Activated T-cell treated with anti-CD3 and anti-CD28 coated beads, Interleukin-2, amount 50 U/mL, for 48 hours (primary cell): ENCODE data around the gene PCLO.
"Not testable (repeated sequence)": the region's sequence is repeated elsewhere in the genome, so short reads cannot be mapped to it uniquely, and the experiment has no call there.

Source experiments
- DNase-seq, 2 experiments: peaks; one replicate each; pipeline ENCODE4 v3.0.0-alpha.2; 2020

PCLO gene

DNA sequence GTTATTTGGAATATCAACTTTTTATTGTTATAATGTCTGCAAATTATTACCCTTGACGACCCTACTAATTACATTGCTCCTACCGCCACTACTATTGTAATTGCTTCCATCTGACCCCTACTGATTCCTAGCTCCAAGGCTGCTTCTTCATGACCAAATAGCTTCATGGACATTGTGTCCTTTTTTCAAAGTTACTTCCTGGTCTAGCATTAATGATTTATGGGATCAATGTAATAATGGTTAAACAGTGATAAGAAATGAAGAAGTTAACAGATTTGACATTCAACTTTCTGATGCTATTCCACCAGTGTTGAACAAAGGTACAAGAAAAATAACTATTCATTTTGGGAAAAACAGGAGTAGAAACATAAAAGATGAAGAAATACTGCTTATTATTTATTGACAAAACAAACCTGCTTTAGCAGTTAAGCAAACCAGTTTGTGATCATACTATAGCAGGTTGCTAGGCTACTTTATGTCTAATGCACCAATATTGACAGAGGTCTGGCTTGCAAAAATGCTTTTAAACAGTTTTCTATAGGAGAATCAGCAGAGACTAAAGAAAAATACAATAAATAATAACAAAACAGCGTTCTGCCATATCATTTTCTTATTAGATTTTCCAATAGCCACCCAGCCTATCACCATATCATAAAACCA is 125.8 kb downstream of the PCLO start:
- DNase-seq = no peak

DNA sequence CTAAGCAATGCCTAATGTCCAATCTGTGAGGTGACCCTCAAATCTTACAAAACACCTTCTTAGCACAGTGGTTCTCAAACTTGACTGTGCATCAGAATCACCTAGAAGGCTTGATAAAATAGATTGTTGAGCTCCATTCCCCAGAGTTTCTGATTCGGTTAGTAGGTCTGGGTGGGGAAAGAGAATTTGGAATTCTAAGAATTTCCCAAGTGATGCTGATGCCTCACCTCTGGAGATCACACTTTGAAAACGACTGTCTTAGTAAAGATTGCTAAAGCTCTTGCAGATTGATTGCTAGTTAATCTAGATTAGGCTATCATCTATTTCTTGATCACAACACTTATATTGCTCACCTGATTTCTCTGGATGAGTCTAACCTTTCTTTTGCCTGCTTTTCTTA is 126.6 kb downstream of the PCLO start:
- no peak for DNase-seq

DNA sequence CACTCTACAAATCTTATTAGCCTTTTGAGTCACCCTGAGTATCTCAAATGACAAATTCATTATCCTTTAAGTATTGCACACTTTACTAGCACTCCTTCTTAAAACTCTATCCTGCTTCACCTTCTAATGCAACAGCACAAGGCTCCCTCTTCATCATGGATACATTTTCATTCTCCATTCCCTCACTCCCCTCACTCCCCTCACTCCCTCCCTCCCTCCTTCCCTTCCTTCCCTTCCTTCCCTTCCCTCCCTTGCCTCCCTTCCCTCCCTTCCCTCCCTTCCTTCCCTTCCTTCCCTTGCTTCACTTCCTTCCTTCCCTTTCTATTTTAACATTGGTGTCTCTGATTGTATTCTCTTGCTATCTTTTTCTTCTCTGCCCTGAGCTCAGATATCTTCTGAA is 130.5 kb downstream of the PCLO start:
- DNase-seq = no peak

DNA sequence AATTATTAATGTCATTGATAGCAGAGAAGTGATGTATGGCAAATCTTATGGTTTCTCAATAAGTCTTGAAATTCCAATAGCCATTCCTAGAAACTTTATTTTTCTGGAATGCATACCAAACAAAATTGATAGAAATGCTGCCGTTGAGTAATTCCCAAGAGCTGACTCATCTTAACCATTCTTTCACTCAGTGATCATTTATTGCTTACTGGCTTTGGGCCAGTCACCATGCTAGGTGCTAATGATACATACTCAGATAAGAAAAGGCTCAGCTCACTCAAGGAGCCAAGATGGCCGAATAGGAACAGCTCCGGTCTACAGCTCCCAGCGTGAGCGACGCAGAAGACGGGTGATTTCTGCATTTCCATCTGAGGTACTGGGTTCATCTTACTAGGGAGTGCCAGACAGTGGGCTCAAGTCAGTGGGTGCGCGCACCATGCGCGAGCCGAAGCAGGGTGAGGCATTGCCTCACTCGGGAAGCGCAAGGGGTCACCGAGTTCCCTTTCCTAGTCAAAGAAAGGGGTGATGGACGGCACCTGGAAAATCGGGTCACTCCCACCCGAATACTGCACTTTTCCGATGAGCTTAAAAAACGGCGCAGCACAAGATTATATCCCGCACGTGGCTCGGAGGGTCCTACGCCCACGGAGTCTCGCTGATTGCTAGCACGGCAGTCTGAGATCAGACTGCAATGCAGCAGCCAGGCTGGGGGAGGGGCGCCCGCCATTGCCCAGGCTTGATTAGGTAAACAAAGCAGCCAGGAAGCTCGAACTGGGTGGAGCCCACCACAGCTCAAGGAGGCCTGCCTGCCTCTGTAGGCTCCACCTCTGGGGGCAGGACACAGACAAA is 138.6 kb downstream of the PCLO start:
- DNase-seq = not testable (repeated sequence)

DNA sequence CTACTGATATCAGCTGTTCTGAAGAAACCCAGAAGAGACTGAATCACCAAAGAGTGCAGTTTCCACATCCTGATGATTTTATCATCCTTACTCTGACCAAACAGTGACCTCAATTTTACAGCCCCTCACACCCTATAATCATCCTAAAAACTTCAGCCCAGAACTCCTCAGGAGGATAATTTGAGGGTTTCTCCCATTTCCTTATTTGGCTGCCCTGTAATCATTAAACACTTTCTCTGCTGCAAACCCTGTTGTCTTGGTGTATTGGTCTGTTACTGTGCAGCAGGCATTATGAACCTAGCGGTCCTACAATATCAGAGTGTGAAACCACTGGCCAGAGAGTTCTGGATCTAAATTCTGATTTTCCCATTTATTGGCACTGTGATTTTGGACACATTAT is 141.7 kb downstream of the PCLO start:
- no peak for DNase-seq

DNA sequence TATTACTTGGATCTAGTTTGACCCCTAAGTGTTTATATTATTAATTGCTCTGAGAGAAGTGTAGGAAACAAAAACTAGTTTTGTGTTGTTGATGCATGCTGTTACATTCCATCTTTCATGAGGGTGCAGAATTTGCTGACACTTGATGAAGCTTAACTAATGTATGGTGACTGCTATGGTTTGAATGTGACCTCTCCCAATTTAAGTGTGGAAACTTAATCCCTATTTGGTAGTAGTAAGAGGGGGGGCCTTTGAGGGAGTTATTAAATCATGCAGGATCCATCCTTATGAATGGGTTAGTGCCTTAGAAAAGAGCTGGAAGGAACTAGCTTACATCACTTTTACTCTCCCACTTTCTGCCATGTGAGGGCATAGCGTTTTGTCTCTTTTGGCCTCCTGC is 142.5 kb downstream of the PCLO start:
- no peak for DNase-seq

DNA sequence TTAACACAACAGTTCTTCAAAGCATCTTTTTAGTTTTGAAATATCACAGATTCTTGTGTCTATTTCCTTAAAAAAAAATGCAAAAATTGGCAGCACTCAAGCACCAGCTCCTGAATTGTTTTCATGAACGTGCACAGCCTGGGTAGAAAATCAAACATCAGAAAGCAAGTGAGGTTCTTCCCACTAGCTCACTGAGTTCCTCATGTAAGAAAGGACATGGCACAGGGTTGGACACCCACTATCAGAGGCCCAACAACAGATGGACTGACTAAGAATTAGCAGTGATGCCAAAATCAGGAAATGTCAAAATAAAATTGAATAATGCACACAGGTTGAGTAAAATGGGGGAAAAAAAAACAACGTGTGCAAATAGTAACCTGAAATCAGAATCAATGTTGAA is 146.8 kb downstream of the PCLO start:
- no peak for DNase-seq

DNA sequence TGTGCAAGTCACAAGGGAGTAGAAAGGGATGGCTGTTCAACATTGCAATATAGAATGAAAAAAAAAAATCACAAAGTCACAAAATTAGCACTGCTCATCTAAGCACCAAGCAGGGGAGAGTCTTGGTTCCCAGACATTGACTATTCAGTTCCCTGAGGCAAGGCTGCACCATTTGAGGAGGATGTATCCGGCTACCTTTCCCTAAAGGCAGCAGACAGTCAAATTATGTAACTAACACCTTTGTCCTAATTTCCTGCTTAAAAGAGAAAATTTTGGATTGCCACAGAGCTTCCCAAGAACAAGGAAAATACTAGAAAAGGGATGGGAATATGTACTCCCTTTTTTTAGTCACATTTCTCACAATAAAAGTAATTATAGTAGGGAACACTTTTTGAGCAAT is 148.1 kb downstream of the PCLO start:
- no peak for DNase-seq

DNA sequence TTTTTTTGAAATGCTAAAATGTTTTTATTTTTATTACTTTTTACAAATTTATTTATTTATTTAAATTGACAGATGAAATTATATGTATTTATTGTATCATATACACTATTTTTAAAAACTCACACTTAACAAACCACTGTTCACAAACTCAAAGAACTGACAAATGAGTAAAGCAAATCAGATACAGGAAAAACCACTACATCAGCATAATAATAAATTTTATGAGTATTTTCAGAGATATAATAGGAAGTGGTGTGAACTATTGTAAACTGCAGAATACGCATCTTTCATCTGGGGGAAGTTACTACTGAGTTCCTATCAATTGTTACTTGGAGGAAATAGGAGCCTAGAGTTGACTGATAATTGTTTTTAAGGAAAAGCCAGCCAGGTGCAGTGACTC is 150.7 kb downstream of the PCLO start:
- no peak for DNase-seq

DNA sequence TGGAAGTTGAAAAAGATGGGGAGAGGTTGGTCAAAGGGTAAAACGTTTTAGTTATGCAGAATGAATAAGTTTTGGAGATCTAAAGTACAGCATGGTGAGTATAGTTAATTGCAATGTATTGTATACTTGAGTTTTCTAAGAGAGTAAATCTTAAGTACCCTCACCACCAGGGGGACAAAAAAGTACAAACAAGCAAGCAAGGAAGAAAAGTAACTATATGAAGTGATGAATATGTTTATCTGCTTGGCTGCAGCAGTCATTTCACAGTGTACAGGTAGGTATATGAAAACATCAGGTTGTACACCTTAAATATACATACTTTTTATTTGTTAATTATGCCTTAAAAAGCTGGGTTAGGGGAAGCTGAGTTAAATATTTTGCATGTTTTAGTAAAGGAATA is 157.3 kb downstream of the PCLO start:
- DNase-seq = no peak

DNA sequence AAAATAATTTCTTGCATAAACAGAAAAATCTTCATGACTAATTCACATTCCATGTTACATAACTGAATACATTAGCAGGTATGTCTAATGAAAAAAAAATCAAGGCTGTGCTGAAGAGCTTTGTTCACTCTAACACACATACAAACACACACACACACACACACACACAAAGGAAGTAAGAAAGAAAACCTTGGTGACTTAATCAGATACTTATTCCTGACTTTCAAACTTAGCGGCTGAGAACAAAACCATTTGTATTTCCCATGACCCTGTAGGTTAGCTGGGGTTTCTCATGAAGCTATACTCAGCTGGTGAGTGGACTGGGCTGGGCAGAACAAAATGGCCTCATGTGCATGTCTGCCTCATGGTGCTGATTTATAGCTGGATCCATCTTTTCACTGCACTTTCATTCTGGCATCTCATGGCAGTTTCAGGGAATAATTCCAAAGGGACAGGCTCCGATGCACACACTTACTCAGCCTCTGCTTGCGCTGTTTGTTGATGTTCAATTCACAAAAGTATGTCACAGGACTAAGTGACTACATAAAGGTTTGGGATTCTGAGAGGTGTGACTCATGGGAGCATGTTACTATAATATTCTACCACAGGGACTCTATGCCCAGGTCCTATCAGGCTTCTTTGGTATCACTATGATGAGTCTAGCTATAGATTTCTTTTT is 161.2 kb downstream of the PCLO start:
- DNase-seq = no peak

DNA sequence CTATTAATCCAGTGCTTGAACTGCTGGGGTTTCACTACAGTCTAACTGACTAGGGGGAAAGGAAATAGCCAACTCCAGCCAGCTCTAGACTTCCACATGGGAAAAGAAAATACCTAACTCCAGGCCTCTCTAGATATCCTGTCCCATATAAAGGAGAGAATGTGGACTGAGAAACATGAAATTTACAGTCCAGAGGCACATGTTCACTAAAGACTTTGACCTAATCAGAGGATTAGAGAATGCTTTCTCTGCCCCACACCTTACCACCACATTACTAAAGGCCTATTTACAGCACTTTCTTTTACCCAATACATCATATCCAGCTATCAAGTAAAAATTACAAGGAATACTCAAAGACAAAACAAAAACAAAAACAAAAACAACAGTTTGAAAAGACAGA is 164.2 kb downstream of the PCLO start:
- DNase-seq = no peak

DNA sequence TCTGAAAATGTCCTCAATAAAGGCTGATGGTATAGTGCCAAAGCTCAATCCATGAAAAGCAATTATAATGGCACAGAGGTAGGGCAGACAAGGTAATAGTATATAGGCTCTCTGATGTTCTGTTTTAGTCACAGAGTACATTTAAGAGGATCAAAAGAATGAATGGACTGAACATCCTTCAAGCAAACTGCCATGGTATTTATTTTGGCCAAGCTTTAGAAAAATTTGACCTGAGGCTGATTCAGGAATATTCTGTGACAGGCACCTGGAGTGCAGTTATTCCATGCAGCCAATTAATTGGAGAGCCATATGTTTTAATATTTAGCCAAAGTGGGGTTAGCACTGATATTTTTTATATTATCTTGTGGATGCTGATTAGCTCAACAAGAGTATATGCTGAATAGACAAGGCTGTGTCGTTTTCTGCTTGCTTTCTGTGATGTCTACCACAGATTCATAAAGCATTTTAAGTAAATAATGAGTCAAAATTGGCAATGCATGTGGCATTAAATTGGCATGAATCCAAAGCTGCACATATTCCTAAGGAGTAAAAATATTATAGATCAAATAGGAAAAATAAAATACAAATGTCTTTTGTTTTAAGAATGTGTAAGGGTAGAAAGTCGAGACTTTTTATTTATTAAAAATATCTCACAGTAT is 177.4 kb downstream of the PCLO start:
- no peak for DNase-seq

DNA sequence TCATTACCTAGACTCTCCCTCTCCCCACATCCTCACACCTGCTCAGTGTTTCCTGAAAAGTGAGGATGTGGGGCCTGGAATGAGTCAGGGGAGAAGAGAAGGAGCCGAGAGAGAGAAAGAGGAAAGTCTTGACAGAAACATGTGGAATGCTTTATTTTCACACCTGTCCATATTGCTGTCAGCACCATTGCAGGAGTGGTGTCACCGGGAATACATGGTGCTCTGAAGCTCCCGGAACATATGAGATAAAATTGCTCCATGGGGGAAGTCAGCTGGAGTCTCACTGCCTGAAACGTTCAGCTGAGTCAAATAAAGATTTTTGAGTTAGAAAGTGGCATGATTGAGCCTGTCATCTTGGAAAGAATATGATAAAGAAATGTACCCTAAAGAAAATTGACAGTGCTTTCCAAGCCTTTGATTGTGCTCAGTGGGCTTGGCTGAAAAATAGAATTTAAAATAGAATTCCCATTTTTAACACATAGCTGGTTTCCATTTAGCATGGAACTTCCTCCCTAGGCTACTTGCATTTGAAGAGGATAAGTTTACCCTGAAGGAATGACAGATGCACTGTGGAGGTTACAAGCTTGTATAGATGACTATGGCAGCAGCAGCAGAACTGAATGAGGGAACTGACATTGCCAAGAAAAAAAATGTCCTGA is 182.4 kb downstream of the PCLO start:
- DNase-seq = no peak

DNA sequence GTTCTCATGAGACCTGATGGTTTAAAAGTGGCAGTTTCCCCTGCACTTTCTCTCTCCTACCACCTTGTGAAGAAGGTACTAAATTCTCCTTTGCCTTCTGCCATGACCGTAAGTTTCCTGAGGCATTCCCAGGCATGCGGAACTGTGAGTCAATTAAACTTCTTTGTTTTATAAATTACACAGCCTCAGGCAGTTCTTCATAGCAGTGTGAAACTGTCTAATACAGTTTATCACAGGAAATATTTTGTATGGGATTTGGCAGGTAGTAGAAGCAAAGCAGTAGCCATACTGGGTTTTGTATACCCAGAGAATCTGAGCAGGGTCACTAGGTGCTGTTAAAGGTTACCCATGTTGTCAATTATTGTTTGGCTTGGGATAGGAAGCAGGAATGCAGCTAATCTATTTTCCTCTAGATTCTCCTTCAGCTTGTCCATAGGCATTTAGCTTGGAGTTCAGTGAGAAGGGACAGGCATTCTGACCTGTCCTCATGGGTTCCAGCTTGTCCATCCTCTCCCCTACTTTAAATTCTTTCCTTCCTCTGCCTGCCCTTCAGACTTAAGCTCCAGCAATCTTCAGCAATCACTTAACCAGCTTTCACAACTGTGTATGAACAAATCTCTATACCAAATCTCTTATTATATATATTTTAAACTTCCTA is 186.7 kb downstream of the PCLO start:
- DNase-seq = no peak

DNA sequence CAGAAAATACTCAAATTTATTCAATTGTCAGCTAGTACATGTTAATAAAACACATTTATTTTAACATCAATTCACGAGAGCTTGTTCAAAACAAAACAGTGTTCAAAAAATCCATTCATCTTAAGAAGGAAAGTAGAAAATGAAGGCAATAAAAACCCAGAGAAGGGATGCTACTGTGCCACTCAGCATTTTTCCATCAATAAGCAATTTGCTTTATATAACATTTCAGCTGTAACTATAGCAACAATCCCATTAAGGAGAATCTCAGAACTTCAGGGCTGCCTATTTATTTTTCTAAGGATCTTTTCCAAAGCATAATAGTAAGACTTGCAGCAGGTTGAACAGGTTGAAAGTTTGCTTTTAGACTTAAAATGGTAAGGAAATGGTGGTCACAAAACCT is 190.5 kb downstream of the PCLO start:
- DNase-seq = no peak

DNA sequence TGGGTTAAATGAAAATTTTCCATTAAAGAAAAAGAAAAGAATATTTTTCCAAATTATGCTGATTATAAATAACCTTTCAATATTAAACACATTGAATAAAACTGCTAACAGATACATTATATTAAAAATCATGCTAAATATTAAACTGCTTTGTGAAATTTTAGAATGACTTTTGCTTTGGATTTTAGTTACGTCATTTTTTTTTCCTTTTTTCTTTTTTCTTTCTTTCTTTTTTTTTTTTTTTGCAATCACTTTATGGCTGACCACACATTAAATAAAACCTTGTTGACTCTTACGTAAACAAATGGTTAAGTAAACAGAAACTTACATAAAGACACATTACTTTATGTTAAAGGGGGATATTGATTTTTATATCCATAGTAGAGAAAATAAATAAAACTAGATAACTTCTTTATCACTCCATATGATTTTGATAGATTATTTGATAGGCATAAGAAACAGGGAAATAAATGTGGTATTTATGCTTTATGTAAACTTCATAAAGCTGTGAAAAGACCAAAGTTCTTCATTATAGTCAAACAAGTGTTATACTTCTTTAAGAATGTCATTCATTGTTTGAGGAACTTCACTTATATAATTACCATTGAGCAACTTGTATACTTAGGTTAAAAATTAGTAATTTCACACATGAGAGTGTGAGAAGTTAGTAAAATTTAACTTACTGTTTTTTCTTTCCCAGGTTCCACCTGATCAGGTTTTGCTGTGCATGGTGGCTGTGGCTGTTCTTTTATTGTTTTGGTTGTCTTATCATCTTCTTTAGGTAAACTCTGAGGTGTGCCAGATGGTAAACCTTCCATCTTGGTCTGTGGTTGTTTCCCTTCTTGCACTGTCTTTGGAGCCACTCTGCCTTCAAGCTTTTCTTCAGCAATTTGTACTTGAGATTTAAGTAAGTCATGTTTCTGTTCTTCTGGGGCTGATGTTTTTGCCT is 197.3 kb downstream of the PCLO start:
- DNase-seq = no peak

DNA sequence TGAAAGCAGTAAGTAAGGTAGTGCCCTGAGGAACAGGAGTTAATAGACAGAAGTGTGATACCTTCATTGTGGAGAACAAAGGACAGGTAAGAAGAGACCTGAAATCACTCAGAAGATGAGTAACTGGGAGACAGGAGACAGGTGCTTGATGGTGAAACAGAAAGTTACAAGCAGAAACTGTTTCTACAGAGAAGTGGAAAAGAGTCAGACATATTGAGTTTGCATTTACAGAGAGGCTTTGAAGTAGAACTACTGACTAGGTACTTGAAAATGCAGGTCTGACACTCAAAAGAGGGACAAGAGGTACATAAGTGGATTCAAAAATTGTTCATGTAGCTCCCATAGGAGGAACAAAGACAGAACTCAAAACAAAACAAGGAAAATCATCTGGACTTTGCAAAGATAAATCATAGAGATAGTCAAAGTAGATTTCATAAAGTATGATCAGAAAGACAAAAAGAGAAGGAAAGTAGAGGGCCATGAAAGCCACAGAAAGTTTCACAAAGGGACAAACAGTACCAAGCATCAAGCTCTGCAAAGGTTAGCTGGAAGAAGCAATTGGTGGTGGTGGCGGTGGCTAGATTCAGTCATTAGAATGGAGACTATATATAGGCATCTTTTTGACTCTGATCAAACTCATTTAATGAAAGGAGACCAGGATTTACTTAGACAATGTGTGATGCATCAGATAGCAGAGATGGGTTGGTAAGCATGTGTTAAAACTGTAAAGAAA is 198.4 kb downstream of the PCLO start:
- DNase-seq = no peak

DNA sequence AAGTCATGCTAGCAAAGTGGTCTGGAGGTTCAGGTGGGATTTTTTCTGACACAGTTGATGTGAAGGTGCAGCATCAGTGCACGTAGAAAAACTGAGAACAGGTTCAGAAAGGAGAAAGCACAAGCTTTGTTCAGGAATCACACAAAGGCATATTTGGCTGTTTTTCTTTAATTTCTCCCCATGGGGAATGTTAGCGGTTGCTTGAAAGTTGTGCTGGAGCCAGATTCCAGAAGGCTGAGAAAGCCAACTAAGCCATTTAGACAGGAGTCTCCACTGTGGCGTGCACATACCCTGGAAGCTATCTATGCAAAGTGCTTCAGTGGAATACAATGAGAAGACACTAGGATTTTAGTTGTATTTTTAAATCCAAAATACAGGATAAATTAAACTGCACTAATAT is 201.4 kb downstream of the PCLO start:
- DNase-seq = no peak

DNA sequence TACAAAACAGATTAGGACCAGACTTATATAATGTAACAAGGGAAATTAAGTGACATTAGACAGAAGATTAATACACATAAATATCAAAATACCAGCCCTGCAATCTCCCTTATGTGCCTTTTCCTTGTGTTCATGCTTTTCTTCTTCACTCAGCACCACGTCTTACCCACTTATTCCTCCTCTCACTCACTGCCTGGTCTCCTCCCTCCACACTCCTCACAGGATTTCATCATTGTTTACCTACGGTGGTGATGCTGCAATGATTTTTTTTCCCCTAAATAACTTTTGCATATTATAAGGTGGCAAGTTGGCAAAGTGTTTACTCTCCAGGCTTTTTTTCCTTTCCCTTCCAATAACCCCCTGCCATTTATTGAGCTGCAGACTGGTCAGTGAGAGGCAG is 203.2 kb downstream of the PCLO start:
- no peak for DNase-seq

DNA sequence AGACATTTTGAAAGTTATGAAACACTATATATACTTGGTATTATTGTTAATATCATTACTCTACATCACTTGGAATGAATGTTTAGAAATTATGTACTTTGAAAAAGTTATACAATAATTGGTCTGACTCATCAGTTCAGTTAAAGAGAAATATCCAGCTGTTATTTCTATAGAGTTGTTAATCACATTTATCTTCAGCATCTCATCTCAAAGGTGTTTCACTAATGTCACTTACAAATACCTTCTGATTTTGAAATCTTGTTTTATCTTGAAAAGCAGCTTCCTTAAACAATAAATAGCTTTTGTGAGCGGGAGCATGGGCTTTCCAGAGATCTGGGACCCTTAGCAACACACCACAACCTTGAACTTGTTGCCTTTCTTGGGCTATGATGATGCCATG is 205.2 kb downstream of the PCLO start:
- no peak for DNase-seq
